HG02610 (cell line): ENCODE measurements around the gene MCTP1.
A peak's percentile ranks its signal among the peaks of the same experiment; 100 is the strongest.

ENCODE experiments used
- ATAC-seq: cut with Tn5 transposase; IDR thresholded peaks from one replicate; pipeline ENCODE4 v1.9.1; 2021; ENCODE audit warnings: mild to moderate bottlenecking, moderate library complexity; ENCODE audit not compliant: unreplicated experiment

Gene MCTP1

GRCh38 chr5:94725142-94725541 is 559.8 kb downstream of the MCTP1 start:
- ATAC-seq, result no peak

- no peak for ATAC-seq
Measured at GRCh38 chr5:94715768-94716167, 569.1 kb downstream of the MCTP1 start.

DNA sequence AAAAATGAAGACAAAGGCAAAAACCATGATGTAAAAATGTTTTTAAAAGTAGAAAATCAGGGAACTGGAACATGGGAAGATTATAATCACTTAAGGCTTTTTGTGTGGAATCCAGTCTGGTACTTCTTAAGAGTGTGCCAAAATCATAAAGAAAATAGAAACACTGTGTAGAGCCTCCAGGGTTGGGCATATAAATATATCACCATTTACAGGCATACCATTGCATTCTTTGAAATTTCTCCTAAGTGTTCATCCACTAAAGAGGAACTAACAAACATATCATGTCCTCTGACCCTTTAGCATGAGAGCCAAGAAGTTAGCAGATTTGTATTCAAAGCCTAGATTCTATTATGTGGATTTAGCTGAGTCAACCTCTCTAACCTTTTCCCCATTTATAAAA is 573.1 kb downstream of the MCTP1 start:
- ATAC-seq, result no peak

GRCh38 chr5:94709277-94709676 is 575.6 kb downstream of the MCTP1 start:
- no peak for ATAC-seq

- ATAC-seq, result peak; percentile 31
Measured at GRCh38 chr5:94707359-94707758, 577.5 kb downstream of the MCTP1 start.

- no peak for ATAC-seq
Measured at GRCh38 chr5:94705427-94705826, 579.5 kb downstream of the MCTP1 start.

- ATAC-seq, result peak; percentile 76
Measured at GRCh38 chr5:94702729-94703128, 582.2 kb downstream of the MCTP1 start.

DNA sequence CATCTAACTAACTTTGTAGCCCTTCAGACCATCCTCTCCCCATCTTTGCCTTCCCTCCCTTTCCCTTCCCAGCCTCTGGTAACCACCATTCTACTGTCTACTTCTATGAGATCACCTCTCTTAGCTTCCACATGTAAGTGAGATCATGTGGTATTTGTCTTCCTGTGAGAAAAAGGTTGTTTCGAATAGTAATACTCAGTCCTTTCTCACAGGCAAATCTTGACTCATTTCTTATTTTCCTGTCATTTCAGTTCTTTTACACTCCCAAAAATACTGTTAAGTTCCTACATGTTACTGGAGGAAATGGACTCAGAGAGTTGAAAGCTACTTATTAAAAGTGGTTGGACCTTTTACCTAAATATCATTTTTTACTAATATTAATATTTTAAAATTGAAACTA is 584.3 kb downstream of the MCTP1 start:
- ATAC-seq, result peak; percentile 82

DNA sequence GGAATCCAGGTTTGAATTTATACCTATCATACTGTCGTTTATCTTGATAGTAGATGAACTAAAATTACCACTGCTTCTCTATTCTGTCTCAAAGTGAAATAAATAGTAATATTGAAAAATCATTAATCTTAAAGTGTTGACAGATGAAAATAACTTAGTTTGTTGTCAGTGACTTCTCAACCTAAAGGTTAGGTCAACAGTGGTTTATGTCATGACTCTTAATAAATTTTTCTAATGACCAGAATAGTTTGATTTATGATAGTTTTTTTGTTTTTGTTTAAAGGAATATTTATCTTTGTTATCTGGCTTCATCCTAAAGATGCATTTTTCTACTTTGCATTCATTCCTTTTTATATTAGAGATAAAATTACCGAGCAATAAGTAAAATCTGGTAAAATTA is 585.3 kb downstream of the MCTP1 start:
- no peak for ATAC-seq

GRCh38 chr5:94698197-94698596 is 586.7 kb downstream of the MCTP1 start:
- ATAC-seq, result no peak

- no peak for ATAC-seq
Measured at GRCh38 chr5:94694671-94695070, 590.2 kb downstream of the MCTP1 start.

DNA sequence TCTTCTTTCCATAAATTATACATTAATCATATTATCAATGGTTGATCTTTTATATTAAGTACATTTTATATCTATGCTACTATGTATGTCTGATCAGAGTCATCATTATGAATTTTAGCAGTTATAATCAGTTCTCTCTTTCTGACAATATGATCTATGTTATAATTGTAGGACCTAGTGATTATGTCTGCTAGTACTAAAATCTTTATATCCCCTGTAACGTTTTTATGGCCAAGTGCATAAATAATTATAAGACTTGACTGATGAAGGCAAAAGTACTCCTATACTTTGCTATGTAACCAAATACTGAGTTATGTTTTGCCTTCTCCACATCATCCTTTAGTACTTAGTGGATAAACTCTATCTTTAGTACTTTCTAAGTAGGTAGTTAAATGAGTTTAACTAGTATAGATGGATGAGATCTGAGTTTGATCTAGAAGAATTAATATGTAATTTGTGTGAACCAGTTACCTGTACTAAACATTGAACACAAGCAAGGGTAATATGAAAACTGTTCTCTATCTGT is 591.0 kb downstream of the MCTP1 start:
- ATAC-seq, result no peak

DNA sequence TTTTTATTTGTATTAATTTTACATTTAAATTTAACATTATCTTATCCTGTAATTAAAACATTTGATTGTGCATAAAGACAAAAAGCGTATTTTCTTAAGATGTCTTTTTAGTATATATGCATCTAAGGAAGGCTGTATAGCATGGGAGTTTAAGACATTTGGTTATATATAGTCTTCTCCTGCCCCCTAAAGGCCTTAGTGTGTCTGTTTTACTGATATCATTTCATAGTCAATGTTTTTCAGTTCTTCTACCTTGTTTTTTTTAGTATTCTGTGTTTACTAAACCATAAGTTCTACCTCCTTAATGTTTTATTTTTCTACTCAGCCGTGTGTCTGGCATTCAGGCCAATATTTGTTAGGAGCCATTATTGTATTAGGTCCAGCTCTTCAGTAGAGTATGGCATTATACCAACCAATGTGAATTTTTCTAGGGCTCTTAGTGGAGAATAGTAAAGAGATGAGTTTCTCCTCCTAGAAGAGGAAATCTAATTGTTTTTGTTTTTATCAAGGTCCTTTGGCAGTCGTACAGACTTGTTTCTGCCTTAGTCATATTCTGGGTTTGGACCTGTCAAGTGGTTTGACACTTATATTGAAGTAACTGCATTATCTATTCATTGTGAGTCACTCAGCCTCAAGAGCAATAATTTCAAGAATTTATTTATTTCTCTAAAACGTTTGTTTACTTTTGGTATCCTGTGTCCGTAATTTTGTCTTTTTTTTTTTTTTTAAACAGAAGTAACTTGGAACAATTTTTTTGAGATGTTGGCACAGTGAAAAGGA is 591.7 kb downstream of the MCTP1 start:
- ATAC-seq, result no peak

DNA sequence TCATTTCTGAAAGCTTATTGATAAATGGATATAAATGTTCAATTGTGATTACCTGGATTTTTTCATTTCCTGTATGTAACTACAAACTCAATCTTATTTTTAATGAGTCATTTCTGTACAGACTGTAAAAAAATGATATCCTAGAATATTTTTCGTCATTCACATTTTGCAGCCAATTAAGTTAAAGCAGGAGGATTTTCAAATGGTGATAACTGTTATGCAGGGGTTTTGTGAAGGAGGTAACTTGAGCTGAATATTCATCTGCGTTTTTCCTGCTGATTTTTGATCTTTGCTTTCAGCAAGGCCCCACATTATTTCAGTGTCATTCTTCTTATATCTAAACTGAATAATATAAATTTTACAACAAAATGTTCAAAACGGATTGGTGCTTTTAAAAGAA is 592.3 kb downstream of the MCTP1 start:
- ATAC-seq, result no peak

DNA sequence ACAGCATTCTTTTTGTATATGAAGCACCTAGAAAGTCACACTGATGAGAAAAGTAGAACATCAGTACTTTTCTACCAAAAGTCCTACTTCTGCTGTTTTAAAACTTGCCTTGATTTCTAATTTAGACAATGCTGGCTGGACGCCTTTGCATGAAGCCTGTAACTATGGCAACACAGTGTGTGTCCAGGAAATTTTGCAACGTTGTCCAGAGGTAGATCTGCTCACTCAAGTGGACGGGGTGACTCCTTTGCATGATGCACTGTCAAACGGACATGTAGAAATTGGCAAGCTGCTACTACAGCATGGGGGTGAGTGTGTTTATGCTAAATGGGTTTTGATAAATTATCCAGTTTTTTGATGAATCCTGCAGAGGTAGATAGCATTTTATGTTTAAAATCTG is 592.9 kb downstream of the MCTP1 start:
- no peak for ATAC-seq

GRCh38 chr5:94691291-94691690 is 593.6 kb downstream of the MCTP1 start:
- no peak for ATAC-seq

DNA sequence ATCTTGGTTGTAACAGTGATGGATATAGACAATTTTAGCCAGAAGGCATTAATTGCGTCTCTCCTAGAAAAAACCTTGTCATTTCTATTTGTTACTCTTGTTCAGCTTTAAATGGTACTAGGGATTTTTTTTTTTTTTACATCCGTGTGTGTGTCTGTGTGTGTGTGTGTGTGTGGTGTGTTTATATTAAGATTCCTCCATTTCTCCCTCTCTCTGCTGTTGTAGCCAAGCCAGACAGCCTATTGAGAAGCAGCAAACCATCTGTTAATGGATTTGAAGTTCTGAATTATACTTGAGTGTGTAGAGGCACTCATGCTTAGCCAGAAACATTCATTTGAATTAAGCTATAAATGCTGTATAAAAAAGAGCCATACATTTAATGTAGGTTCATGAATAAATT is 594.1 kb downstream of the MCTP1 start:
- ATAC-seq, result no peak

GRCh38 chr5:94689908-94690307 is 595.0 kb downstream of the MCTP1 start:
- ATAC-seq, result no peak

DNA sequence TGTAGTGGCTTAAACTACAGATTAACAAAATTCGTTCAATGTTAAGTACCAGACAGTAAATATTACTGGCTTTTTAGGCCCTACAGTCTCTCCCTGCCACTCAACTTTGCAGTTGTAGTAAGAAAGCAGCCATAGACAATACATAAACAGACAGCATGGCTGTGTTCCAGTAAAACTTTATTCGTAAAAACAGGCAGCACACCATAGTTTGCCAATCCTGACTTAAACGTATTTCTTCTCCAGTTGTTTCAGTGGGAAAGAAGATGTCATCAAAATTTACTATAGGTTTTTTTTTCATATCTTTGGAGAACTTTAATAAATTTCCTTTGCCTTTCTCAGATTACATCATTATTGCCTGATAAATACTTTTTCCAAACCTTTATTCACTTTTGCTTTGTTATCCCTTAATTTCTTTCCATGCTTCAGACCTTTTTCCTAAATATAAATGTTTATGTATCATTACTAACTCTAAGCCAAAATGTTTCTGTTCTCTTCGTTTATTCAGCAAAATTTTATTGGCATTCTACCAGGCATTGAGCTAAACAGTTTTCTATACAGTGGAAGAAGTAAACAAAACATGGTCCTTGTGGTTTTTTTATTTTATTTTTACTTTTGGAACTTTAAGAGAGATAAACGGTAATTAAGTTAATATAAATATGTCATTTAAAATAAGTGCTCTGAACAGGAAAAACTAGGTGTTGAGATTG is 601.9 kb downstream of the MCTP1 start:
- no peak for ATAC-seq

- no peak for ATAC-seq
Measured at GRCh38 chr5:94675965-94676618, 608.8 kb downstream of the MCTP1 start.

DNA sequence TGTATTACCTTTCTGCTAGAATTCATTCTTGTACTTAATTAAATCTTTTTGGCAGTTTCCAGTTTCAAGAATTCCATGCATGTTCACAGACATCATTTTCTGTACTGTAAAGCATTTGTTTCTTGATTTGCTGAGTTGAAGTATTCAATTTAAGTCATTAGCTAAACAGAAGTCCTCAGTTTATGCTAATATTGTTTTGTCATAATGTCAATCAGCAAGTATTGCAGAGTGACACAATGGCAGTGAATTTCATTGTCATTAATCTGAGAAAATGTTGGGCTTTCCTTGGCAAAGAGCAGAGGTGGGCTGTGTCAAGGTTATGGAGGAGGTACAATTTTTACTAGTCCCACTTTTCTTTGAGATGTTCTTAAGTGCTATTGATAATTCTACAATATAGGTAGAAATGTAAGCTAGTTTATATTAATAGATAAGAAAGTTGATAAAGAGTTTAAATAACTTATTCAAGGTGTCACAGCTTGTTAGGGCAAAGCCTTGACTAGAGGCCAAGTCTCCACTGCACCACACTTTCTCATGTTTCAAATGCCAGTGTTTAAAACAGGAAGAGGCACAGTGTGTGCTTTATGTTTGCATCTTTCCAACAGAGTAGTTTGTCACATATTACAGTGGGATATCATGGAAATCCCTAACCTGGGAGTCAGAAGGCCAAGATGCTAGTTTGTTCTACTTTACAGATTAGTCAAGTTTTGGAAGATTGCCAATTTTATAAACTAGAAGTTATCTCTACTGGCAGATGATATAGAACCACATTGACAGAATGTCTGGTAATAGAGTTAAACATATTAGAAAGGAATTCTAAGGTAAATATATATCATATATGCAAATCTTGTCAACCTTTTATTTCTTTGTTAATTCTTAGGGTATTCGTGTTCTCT is 610.2 kb downstream of the MCTP1 start:
- no peak for ATAC-seq
